Skin of body (tissue), 2 donors: ENCODE data around the gene KLHL35. TPM values are rescaled to one million over a fixed set of nuclear protein-coding genes. Genes with fewer than 3 reads are reported as not detected.

Experiments used
- DNase-seq: peaks from one replicate; lab custom pipeline; 2025; lab: John Stamatoyannopoulos, UW
- total RNA-seq: library from RNA; depleted of rRNA; stranded (reverse); fragments of >200 nt; gene quantifications from one replicate; pipeline ENCODE4 v1.2.3, GENCODE V29; 2014

KLHL35 gene
- 0.99 TPM for total RNA-seq

- DNase-seq = no peak
These were observed at the start of gene KLHL35 for GRCh38 chr11:75432911-75433321. TSS of gene KLHL35 (minus strand) at chr11:75433203. CDS start at chr11:75430629, 2,574 bp downstream.

- no peak for DNase-seq
These were observed 49.1 kb upstream of the KLHL35 start for GRCh38 chr11:75481922-75482606.

GRCh38 chr11:75481223-75481921 is 48.4 kb upstream of the KLHL35 start:
- no peak for DNase-seq

GRCh38 chr11:75480185-75481175 is 47.5 kb upstream of the KLHL35 start:
- no peak for DNase-seq

GRCh38 chr11:75479597-75480145 is 46.7 kb upstream of the KLHL35 start:
- no peak for DNase-seq

GRCh38 chr11:75478783-75479596 is 46.0 kb upstream of the KLHL35 start:
- no peak for DNase-seq

GRCh38 chr11:75477614-75477935 is 44.6 kb upstream of the KLHL35 start:
- DNase-seq = no peak

GRCh38 chr11:75476739-75477613 is 44.0 kb upstream of the KLHL35 start:
- DNase-seq = no peak

GRCh38 chr11:75475767-75476650 is 43.0 kb upstream of the KLHL35 start:
- no peak for DNase-seq

GRCh38 chr11:75474878-75475766 is 42.1 kb upstream of the KLHL35 start:
- DNase-seq = no peak

GRCh38 chr11:75474240-75474639 is 41.2 kb upstream of the KLHL35 start:
- no peak for DNase-seq

- no peak for DNase-seq
These were observed 40.7 kb upstream of the KLHL35 start for GRCh38 chr11:75473684-75474083.

- DNase-seq = no peak
These were observed 39.2 kb upstream of the KLHL35 start for GRCh38 chr11:75472081-75472732.

GRCh38 chr11:75471176-75471973 is 38.4 kb upstream of the KLHL35 start:
- no peak for DNase-seq

GRCh38 chr11:75470476-75471080 is 37.6 kb upstream of the KLHL35 start:
- no peak for DNase-seq
